RPMI7951 (cell line): ENCODE data around the gene CELSR2. TPM values are rescaled to one million over a fixed set of nuclear protein-coding genes. Genes with fewer than 3 reads are reported as not detected.
A peak's percentile ranks its signal among the peaks of the same experiment; 100 is the strongest.
"Not testable (repeated sequence)": the region's sequence is repeated elsewhere in the genome, so short reads cannot be mapped to it uniquely, and the experiment has no call there.

Source experiments
- DNase-seq: peaks from one replicate; pipeline ENCODE4 v3.0.0-alpha.2; 2012; ENCODE audit warnings: low read depth
- total RNA-seq: library from RNA; depleted of rRNA; stranded (reverse); fragments of >200 nt; shearing (Covaris generic); gene quantifications from 2 replicates; pipeline ENCODE4 v1.2.3, GENCODE V29; 2014; rRNA removed

CELSR2 gene, protein sequence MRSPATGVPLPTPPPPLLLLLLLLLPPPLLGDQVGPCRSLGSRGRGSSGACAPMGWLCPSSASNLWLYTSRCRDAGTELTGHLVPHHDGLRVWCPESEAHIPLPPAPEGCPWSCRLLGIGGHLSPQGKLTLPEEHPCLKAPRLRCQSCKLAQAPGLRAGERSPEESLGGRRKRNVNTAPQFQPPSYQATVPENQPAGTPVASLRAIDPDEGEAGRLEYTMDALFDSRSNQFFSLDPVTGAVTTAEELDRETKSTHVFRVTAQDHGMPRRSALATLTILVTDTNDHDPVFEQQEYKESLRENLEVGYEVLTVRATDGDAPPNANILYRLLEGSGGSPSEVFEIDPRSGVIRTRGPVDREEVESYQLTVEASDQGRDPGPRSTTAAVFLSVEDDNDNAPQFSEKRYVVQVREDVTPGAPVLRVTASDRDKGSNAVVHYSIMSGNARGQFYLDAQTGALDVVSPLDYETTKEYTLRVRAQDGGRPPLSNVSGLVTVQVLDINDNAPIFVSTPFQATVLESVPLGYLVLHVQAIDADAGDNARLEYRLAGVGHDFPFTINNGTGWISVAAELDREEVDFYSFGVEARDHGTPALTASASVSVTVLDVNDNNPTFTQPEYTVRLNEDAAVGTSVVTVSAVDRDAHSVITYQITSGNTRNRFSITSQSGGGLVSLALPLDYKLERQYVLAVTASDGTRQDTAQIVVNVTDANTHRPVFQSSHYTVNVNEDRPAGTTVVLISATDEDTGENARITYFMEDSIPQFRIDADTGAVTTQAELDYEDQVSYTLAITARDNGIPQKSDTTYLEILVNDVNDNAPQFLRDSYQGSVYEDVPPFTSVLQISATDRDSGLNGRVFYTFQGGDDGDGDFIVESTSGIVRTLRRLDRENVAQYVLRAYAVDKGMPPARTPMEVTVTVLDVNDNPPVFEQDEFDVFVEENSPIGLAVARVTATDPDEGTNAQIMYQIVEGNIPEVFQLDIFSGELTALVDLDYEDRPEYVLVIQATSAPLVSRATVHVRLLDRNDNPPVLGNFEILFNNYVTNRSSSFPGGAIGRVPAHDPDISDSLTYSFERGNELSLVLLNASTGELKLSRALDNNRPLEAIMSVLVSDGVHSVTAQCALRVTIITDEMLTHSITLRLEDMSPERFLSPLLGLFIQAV (N-terminal part only)
- 1.2 and 1.5 TPM in 2 replicates for total RNA-seq

DNA sequence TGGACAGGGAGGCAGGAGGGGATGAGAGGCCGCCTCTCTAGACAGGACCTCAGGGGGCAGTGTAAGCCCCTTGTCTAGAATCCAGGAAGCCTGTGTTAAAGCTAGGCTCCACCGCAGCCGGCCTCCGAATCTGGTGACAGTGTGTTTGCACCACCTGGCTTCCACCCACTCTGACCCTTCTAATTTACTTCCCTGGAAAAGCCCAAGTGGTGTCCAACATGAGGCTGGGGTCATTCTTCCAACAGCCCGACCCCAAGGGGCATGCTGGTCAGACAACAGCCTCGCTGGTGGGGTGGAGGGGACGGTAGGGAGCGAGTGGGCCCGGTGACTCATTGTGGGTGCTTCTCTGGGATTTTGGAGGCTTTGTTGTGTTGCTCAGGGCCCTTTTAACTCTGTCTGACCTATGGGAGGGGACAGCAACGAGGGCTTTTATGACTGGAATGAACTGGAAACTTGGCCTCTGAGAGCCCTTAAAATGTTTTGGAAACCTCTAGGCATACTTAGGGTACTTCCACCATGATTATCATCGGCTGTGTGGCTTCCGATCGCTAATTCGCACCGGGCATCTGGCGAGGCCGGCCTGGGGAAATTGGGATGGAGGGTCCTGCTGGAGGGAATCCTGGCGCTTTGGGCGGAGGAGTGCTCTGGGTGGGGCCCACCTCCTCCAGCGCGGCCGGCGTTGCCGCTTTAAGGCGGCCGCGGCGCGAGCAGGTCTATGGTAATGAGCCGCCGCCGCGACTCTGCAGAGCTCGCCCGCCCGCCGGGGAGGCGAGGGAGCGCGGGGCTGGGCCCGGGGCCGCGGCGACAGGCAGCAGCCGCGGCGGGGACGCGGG lies at the start of gene CELSR2:
CELSR2 (plus strand) TSS at position 743 of the 833 bp plus-strand sequence. CDS start 541 bp downstream, outside the sequence.
- DNase-seq: peak; percentile 66

DNA sequence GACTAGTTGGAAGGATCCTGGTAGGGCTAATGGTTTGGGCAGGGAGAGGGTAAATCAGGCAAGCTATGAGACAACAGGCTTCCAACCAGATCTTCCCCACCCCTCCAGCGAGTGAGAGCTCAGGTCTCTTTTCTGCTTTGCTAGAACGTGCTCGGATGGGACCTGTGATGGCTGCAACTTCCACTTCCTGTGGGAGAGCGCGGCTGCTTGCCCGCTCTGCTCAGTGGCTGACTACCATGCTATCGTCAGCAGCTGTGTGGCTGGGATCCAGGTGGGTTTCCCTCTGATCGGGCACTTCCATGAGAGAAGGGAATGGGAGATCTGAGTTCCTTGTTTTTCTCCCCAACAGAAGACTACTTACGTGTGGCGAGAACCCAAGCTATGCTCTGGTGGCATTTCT lies 49.6 kb upstream of the CELSR2 start:
- DNase-seq: no peak

DNA sequence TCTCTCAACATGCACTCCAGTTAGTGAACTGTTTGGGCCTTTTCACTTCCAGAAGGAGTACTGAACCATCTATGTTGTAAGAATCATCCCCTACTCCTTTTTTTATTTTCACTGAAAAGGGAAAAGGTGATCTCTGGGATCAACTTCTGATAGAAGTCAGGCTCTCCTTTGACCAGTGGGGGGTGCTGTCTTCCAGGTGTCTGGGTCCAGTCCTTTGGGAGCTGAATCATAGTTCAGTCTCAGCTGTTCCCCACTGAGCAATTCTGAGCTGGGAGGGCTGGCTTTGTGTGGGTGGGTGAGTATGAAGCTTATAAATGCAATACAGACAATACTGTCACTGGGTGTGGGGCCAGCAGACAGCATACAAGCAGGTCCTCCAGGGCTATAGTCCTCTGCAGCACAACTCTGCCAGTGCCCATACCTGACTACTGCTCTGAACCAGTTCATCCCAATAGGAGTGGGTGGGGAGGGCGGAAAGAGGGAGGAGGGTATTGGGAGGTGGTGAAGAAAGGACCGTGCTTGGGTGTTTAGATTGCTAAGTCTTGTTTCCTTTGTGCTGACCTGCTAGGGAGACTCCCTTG lies 48.1 kb upstream of the CELSR2 start:
- peak; percentile 65 for DNase-seq

DNA sequence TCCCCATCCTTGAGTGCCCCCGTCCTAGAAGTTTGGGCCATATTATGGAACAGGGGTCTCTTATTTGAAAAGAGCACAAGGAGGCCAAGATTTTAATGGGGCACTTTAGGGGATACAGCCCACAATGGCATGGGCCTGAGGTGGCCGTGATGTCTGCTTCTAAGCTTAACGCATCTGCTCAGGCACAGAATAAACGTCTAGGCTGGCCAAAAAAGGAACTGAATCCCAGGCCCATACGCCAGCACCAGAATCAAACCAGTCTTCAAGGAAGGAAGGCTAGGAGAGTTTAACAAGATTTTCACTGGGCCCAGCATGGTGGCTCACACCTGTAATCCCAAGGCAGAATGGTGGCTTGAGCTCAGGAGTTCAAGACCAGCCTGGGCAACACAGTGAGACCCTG lies 44.9 kb upstream of the CELSR2 start:
- no peak for DNase-seq

DNA sequence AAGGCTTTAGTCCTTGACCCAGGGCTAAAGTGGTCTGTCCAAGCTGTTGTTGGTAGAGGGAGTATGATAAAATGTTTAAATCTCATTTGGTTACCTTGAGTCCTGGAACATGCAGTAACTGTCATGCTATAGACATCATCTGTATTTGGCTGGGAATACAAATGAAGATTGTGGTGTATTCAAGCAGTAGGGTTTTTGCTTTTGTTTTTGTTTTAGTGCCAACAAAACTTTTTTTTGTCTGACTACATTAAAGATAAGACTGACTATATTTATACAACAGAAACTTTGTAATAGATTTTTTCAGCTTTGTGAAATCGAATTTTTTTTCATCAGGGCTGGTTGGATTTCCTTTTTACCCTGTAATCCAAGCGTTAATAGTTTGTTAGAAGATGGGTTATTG lies 43.0 kb upstream of the CELSR2 start:
- DNase-seq: no peak

DNA sequence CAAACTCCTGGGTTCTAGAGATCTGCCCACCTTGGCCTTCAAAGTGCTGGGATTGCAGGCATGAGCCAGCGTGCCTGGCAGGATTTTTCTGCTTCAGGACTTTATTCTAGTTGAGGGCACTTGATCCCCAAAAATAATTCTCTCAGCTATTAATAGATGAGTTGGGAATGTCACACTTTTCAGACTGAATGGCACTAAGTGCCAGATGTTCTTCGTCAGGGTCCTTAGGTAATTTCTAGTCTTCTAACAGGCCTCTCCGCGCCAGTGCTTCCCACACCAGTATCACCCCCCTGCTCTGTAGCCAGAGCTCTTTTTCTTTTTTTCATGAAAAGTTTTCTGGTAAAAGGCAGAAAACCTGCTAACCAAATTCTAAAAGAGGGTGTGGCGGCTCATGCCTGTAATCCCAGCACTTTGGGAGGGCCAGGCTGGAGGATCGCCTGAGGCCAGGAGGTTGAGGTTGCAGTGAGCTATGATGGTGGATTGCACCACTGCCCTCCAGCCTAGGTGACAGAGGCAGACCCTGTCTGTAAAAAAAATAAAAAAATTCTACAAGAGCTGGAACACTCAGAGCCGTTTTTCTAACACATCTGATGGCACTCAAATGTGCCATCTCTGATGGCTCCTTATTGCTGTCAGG lies 41.8 kb upstream of the CELSR2 start:
- peak; percentile 20 for DNase-seq

DNA sequence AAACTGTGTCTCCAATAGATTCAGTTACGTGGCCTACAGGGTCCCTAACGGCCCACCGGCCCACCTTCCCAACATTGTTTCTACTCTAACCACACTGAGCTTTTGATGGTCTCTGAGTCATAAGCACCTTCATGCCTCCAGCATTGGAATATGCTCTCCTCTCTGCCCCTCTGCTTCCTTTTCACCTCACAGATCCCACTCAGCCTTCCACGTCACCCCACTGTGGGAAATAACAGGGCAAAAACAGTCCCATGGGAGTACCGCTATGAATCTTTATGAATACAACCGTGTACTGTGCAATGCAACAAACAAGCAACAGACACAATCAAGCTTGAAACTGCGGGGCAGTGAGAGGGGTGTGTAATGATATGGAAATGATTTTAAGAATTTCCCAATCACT lies 40.9 kb upstream of the CELSR2 start:
- peak; percentile 15 for DNase-seq

DNA sequence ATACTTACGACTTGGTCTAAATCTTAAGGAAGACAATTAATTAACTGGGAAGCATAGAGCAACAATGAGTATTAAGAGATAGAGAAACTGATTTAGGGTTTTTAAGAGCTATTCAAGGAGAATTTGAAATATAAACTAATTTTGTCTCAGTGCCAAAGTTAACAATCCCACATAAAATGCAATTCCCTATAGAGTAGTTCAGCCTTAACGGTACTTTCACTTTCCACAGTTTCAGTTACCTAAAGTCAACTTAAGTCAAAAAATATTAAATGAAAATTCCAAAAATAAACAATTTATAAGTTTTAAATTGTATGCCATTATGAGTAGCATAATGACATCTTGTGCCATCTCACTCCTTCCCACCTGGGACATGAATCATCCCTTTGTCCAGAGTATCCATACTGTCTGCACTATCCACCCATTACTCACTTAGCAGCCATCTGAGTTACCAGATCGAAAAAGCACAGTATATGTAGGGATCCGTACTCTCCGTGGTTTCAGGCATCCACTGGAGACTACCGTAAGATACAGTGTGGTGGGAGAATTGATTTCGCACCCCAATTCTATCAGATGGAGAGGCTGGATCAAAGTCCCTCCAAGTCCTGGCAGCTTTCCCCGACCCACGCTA lies 40.4 kb upstream of the CELSR2 start:
- DNase-seq: peak; percentile 33

DNA sequence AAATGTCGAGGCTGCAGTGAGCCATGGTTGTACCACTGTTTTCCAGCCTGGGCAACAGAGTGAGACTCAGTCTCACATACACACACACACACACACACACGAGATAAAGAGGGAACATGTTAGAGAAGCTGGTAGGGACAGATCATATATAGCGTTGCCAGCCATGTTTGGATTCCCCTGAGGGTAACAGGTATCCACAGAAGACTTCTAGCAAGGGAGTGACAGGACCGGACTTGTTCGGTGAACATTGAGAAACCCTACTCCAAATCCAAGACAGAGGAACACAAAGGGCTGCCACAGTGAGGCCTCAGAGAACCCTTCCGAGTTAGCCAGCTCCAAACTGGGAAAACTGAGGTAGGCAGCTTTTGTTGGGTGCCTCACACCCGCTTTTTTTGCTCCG lies 39.3 kb upstream of the CELSR2 start:
- no peak for DNase-seq

DNA sequence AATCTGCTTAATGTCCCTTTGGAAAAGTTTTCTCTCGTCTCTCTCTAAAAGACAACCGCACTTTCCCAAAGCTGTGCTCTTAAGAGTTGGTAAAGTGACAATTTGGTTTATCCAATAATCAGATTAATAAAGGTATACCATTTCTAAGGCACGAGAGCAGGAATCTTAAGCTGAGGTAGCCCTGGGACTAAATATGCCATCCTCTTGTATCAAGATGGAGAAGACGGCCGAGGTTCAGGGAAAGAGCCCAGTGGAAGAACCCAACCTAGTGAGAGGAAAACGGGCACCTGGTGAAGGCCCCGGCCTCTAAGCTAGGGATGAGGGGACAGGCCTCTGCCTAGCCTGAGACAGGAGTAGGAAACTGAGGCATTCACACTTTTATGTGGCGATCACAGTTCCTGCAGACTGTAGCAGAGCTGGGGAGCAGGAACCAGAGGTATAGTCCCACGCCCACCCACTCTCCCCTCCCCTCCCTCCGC lies 36.0 kb upstream of the CELSR2 start:
- no peak for DNase-seq

DNA sequence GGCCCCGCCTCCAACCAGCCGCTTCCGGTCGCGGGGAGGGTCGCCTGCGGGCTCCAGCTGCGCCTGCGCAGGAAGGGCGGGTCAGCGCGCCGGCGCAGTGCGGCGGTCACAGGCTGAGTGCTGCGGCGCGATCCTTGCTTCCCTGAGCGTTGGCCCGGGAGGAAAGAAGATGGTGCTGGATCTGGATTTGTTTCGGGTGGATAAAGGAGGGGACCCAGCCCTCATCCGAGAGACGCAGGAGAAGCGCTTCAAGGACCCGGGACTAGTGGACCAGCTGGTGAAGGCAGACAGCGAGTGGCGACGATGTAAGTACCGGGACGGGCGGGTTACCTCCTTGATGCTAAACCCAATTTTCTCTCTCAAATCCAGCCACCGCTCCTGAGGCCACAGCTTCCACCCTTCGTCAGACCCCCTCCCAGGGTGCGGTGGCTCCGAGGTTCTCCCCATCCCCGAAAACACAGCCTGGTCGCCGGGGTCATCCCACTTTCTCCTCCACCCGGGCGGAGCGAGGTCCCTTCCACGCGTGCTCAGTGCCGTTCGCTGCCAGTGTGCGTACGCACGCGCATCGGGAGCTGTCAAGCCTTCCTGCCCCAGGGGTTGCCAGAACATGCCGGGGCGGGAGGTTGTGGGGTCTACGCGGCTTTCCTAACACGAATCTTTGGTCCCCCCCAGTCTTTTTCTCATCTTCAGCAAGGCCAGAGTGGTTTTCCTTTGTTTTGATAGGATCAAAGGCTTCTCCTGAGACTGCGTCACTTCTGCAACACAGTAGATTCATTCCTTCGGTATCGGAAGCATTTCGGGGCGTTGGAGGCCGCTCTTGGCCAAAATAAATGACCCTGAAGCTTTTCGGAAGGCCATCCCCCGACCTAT lies 35.3 kb upstream of the CELSR2 start, which contains the start of gene SARS1:
SARS1 (plus strand) TSS at position 95 of the 870 bp plus-strand sequence; CDS start at position 170, 75 bp downstream.
- DNase-seq: peak; percentile 81

DNA sequence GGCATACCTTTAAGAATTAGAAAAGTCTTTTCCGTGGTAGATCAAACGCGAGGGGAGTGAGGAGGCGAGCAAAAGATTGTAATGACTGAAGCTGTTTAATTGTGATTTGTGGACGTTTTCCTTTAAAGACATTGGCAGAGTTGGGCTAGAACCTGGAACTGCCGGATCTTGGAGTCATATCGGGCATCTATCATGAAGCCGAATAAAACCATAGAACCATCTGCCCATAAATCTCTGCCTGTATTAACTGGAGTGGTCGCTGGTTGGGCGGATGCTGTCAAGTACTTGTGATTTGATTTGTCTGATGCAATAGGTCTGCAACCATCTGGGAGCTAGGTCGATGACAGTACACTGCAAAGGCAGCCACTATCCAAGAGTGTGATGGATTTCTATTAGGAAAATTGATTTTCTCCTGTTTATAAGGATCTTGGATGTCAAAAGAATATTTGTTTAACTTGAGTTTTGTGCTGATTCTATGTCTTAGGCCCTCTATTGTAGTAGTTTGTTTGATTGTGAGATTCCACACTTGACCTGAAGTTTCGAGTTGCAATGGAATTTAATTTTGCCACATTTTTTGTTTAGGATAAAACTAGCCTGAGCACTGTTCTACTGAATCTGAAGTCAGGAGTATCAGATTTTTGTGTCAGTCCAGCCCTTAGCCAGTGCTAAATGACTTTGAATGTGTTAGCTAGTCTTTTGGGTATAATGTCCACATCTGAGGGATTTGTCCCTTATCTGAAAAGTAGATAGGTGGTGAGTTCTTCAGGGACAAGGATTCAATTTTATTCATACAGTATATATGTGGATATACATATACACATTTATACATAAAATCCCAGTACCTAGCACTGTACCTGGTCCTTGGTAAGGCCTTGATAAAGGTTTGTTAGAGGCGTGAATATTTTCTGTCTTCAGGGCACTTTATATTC lies 34.4 kb upstream of the CELSR2 start:
- peak; percentile 77 for DNase-seq

DNA sequence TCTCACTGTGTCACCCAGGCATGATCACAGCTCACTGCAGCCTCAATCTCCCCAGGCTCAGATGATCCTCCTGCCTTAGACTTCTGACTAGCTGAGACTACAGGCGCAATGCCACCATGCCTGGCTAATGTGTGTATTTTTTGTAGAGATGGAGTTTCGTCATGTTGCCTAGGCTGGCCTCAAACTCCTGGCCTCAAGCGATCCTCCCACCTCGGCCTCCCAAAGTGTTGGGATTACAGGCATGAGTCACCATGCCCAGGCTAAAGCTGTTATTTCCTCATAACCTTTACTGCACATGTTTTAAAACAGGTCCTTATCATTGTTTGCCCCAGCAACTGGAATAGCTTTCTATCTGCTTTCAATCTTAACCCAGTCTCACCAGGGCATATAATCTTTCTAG lies 32.7 kb upstream of the CELSR2 start:
- DNase-seq: no peak

DNA sequence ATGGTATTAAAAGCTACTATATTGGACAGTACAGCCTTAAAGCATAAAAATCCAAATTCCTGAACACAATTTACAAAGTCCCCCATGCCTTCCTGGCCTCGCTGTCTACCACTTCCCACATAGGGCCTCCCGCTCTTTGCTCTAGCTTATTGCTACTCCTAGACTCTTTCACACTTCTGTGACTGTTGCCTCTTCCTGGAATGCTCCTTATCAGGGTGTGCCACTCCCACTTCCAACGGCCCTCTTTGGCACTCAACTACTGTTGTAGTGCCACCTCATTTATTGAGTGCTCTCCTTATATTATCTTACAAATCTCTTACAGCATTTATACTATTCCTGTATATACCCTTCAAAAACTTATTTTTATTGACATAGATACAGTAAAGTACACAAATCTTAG lies 30.8 kb upstream of the CELSR2 start:
- DNase-seq: no peak

DNA sequence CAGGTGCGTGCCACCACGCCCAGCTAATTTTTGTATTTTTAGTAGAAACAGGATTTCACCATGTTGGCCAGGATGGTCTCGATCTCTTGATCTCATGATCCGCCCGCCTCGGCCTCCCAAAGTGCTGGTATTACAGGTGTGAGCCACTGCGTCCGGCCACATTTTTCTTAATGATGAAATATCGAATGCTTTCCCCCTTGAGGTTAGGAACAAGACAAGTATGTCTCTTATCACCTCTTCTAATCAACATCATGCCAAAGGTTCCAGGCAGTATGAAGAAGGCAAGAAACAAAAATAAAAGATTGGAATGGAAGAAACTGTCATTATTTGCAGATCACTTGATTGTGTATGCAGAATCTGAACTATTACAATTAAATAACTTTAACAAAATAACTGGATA lies 28.1 kb upstream of the CELSR2 start:
- DNase-seq: not testable (repeated sequence)

DNA sequence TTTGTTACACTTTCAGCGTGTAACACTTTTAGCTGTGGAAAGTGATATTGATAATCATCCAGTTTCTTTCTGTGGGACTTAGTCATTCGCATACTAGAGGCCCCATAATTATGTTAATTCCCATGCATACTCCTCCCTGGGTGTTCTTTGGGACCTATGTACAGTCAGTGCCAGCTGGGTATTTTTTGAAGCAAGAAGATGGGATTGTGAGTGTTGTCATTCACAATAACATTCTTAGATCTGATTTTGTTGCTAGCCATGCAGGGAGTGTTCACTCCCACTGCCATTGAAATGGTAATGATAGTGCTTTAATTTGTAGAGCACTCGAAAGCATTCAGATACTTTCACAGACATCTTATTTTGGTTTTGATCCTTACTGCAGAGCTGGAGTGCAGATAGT lies 24.0 kb upstream of the CELSR2 start:
- no peak for DNase-seq

DNA sequence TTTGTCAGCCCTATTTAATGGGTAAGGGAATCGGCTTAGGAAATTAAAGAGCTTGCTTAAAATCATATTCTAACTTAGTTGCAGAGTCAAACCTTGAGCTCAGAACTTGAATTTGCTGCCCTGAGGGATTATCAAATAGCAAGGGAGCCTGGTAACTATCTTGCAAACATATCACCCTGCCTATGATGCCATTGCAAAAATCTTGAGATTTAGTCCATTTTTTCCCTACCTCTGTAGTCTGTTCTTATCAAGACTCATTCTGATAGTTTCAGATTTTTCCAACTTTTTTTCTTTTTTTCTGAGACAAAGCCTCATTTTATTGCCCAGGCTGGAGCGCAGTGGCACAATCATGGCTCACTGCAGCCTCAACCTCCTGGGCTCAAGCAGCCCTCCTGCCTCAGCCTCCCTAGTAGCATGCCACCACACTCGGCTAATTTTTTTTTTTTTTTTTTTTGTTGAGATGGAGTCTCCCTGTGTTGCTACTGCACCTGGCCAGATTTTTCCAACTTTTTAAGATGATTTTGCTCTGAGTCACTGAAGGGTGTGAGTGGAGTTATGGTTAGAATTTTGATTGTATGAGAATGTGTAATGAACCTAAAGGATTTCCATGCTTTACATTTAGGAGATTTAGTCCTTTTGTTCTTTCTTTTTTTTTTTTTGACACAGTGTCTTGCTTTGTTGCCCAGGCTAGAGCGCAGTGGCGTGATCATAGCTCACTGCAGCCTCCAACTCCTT lies 23.5 kb upstream of the CELSR2 start:
- DNase-seq: no peak
